ENCODE measurements around the gene YBX3.

YBX3 gene

DNA sequence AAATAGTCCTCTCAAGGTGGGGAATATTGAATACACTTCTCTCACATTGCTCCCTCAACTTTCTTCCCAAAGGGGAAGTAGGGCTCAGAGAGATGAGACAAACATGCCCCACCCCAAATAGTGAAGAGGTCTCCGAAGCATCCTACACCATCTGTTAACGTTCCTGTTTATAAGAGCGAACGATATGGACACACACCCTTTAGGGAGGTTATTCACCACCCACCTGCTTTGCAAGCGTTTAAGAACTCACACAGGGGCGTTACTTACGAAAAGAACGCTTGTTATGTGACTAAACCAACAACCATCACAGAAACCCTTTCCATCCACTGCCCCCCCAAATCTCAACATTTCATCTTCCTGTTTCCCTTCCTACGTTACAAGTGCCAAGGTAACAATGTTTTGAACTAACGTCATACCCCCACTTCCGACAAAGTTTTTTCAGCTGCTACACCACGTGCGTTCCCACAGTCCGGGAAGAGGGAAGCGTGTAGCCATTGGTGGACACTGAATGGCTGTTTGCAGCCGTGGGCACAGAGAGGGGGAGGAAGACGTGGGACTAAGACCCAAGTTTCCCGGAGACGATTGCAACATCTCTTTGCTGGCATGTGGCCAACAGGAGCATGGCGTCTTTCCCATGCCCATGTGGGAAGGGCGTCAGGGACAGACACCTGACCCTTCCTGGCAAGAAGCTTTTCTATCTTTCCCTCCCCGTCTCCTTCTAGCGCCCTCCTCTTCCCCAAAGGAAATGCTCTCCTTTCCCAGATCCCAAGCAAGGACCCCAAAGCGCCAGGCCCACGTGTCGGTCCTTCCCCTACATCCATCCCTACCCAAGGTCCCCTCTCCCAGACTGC, 1.2 kb downstream of the YBX3 start:
- DNase-seq = no peak

DNA sequence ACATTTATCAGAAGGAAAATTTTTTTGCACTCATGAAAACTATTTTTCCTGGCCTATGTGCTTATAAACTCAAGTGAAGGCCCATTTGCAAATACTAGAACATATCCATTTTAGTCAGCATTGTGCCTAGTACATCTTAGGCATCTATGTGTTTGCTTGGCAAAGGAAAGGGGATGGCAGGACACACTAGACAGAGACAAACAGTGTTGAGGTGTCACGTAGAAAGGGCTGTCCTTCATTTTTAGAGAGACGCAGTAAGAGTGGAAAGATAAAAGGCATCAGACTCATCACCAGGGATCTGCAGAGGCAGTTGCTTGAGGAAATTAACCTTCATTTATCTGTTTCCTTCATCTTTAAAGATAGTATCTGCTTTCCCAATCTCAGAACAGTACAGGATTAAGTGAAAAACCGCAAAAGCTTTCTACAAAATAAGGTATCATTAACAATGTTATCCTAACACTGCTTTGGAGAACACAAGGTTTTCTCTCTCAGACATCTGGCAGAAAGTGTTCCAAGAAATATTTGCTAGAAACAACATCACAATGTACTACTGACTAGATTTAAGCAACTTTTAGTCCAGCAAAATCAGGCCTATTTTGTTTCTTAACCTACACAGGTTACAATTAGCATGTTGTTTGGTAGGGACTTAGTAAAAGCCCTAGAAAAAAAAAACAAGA, 2.0 kb downstream of the YBX3 start:
- no peak for DNase-seq

DNA sequence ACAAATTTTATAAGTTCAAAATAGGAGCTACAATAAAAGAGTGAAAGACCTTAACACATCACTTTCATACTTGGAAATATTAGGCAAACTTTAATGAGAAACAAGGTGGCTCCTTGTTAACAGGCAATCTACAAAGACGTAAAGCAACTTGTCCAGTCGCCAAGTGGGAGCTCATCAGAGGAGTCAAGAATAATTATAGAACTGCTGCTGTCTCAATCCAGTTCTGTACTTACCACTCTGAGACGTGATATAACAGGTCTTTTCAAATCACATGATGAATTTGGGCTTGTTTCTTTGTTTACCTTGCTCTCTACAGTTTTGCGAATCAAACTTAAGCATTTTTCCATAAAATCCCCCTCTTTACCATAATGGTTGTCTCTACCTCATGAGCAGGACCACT, 3.6 kb downstream of the YBX3 start:
- DNase-seq = no peak

DNA sequence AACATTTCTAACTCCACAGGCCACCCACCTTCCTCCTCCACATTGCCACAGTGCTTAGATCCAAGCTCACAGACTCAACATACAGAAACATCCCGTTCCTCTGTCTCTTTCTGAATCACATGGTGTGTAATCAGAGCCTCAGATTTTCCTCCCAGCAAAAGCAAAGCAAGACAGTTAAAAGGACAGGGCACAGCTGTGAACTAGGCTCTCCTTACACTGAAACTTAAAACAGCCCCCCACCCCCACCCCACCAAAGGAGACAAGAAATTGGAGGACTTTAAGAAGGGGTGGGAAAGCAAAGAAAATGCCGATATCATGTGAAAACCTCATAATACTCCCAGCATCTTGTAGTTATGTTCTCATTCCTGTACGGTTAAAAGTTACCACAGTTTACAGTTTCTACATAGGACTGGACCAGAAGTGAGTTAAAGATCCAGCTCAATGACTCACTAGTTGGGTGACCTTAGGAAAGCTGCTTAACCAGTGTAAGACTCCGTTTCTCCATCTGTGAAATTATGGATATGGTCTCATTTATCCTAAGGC, 4.8 kb downstream of the YBX3 start:
- DNase-seq = no peak

DNA sequence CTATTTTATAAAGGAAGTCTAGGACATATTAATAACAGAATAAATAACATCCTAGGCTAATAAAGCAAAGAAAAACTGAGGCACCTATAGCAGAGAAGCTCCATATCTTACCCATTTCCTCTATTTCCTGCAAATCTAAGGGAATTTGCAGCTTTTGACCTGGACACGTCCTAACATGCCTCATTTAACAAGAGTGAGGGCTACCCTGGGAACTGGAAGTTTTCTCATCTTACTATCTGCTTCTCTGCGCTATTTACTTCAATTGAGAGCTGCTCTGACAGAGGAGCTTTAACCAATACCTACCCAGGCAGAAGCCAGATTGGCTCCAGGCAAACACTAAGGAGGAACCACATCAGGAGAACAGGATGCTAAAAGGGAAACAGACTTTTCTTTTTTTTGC, 5.7 kb downstream of the YBX3 start:
- DNase-seq = no peak

DNA sequence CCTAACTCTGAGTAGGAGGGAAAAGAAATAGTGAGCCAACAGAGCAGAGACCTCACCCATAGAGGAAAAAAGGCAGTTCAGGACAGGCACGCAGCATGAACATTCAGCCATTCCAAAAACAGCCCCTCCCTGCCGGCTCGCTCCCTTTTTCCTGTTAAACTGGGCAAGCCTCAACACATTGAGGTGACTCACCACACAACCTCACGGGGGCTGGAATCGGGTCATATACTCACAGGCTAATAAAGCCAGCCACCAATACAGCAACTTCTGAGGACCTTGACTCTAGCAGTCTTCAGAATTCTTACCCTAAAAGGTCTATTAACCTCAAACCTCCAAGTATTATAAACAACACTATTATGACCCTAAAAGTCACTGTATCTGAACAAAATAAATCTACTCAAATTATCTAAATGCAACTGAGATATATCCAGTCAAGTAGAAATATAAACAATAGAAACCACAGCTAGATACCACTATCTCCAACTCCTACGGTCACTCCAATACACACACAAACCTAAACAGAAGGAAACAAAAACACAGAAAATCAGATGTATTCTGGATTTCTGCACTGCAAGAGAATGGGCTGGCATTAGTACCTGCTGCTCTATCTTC, 6.3 kb downstream of the YBX3 start:
- no peak for DNase-seq

DNA sequence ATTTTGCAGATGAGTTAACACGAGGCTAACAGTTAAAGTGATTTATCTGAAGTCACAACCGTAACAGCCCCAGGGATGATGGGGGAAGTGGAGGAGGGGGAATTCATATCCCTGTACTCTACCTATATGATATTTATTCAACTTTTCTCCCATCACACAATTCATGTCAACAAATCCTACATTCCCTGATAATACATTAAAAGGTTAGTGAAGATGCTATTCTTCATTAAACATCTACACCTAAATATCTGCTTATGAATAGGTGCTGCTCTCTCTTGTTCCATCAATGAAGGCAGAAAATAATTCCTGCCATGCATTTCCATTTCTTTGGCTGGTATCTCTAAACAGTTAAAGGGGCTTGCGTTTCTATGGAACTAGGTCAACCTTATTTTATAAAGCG, 6.8 kb downstream of the YBX3 start:
- no peak for DNase-seq

DNA sequence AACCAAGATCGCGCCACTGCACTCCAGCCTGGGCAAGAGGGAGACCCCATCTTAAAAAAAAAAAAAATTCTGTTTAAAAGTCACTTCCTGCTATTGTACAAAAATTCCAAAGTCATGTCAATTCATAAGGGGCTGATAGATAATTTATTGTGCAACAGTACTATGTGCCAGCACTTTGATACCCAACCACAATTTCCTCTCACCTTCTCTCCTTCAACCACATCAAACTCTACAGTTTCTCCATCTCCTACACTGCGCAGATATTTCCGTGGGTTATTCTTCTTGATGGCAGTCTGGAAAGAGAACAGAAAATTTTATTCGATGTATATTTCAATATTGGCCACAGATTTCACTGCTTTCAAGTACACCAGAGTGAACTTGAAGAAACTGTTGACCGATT, 7.6 kb downstream of the YBX3 start:
- DNase-seq = no peak

DNA sequence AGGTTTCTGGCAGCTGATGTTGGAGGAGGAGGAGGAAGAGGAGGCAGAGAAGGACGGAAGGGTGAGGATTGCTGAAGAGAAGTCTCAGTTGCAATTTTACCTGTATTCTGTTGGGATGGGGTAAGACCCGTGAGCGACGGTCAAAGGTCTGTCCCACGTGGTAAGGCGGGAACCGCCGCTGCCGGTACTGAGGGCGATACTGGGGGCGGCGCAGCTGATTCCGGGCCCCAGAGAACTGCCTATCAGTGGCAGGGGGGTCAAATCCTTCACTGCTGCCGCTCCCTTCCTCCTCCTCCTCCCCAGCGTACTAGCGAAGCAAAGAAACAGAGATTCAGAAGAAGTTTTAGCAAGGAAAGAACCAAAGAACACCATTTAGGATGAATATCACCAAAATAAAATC, 13.3 kb downstream of the YBX3 start:
- DNase-seq = no peak

DNA sequence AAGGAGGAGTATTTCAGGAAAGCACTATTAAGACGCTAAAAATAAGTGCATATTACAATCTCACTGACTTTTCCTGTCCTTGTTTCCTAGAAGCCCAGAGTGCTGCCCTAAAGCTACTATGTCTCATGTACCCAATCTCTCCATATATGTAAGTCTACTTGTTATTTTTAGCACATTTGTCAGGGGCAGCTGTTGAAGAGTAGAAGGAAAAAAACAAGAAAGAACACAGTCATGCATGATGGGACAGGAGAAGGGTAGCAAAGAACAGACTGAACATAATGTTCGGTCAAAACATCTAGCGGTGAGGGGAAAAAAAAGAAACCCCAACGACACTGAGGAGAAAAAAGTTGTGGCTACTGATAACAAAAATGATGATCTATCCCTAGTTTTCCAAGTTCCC, 14.3 kb downstream of the YBX3 start:
- DNase-seq = no peak

DNA sequence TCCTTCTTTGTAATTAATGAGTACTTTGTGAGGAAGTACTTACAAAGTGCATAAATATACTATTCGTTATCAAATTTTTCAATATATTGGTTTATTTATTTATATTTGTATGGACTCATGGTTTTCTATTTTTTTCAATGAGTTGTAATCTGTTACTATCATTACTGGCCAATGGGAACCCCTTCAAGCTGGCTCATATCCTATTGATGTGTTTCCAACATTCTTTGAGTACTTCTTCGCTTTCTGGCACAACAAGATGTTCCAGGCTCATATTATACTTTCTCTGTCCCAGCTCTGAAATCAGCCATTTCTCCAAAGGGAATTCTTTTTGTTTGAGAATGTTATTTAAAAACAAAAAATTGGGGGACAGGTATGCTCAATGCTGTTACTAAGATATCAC, 17.5 kb downstream of the YBX3 start:
- DNase-seq = no peak

DNA sequence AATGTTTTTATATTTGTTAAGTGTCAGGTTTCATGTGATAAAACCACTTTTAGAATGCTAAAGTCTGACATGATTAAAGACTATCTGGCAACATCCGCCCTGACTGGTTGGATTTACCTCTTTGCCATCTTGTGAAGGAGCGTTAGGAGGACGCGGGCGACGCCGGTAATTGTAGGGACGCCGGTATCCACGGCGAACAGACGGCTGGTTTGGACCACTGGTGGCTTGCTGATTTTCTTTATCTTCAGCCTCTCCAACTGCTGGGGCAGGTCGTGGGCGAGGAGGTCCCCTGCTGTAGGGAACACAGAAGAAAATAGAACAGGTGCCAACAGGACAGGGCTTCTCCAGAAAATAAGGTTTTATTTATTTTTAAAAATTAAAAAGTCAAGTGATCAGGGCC, 21.3 kb downstream of the YBX3 start:
- DNase-seq = no peak

DNA sequence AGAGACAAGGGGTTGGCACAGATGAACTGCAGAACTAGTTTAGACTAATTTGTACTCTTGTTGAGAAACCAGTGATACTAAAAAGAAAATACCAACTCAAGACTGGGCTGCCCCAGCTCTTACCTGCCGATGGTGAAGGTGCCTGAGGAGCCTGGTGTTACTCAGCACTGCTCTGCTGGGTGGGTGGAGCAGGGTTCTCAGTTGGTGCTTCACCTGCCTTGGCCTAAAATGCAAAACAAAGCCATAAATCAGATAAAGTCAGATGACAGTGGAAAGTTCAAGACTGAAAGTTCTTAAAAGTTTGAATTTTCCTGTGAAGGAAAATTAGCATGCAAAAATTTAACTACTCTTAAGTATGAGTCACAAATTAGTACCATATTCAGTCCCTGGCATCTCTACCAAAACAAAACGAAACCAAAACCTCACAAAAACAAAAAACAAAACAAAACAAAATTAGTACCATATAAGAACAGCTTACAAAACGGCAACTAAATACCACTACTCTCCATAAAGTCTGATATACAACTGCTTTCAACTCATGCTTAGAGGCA, 21.9 kb downstream of the YBX3 start:
- DNase-seq = no peak

DNA sequence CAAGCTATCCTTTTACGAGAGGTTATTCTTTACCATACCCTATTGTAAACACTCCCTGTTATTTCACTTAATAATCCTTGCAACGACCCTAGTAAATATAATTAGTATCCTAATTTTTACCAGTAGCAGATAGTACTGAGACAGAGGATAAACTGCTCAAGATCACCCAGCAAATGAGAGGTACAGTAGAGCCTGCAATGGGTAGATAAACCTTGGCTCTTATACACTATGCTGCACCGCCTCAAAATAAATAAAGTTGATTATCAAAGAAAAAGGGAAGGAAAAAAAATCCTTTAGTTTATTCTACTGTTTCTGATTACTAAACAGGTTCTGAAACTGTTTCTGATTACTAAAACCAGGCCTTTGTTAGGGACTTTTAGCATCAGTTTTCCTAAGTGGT, 22.5 kb downstream of the YBX3 start:
- DNase-seq = no peak

DNA sequence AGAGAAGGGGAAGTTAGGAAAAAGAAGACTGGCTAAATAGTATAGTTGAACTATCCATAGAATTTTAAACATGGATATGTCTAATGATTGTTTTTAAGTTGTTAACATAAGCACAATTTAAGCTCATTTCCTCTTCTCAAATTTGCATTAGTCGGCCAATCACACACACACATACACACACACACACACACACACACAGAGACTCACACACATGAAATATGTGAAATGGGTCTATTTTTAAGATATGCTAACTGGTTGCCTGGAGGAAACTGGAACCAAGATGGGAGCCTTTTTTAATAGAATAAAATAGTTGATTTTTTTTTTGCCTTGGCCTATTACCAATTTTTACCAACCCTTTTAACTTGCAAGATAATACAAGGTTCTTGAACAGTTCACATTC, 25.3 kb downstream of the YBX3 start:
- no peak for DNase-seq

DNA sequence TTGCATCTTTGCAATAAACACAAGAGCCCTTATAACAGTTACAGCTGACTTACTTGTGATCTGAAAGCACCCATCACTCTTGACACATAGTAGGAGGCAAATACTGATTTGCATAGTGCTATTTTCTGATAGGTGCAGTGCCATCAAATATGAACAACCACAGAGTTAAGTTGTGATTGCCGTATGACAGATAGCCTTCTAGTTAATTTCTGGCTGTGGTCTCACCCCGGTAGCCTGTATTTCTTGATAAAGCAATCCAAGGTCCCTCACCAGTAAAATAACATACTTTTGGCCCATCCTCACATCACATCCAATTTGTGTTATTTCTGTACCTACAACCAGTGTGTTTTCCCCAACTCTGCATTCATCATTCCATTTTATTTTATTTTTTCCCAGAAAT, 26.0 kb downstream of the YBX3 start:
- no peak for DNase-seq

DNA sequence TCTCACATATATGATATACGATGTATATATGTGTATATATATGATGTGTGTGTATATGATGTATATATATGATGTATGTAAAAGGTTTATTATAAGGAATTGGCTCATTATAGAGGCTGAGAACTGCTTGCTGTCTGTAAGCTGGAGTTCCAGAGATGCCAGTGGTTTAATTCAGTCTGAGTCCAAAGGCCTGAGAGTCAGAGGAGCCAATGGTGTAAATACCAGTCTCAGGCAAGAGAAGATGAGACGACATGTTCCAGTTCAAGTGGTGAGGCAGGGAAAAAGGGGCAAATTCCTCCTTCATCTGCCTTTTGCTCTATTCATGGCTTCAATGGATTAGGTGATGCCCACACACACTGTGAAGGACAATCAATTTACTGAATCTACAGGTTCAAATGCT, 32.2 kb downstream of the YBX3 start:
- DNase-seq = no peak

DNA sequence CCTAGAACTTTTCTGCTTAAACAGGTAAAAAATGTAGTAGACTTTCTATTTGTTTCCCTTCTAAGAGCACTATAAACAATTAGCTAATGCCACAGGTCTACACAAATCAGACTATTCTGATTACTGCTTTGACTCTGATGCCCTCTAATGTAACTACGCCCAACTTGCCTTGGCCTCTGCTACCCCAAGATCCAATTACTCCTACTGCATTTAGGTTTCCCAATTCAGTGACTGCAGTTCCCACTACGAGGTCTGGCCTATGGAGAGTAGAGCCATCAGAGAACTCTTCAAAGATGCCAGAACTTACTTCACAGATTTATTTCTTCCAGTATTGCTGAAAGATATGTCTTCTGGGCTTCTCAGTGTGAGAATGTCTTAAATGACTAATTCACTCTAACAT, 34.0 kb downstream of the YBX3 start:
- DNase-seq = no peak

DNA sequence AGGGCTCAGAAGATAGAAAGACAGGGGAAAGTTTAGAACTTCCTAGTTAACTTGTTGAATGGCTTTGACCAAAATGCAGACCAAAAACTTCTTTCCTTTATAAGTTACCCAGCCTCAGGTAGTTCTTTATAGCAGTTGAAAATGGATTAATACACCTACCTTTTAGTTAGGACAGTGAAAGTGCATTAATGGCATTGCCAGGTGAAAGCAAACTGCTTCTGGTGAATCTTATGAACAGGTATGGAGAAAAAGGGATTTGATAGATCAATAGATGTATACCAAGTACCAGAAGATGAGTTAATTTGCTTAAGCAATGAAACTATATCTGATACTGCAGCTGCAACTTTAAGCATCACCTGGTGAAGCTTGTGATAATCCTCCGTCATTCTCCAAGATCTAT, 35.1 kb downstream of the YBX3 start:
- no peak for DNase-seq

DNA sequence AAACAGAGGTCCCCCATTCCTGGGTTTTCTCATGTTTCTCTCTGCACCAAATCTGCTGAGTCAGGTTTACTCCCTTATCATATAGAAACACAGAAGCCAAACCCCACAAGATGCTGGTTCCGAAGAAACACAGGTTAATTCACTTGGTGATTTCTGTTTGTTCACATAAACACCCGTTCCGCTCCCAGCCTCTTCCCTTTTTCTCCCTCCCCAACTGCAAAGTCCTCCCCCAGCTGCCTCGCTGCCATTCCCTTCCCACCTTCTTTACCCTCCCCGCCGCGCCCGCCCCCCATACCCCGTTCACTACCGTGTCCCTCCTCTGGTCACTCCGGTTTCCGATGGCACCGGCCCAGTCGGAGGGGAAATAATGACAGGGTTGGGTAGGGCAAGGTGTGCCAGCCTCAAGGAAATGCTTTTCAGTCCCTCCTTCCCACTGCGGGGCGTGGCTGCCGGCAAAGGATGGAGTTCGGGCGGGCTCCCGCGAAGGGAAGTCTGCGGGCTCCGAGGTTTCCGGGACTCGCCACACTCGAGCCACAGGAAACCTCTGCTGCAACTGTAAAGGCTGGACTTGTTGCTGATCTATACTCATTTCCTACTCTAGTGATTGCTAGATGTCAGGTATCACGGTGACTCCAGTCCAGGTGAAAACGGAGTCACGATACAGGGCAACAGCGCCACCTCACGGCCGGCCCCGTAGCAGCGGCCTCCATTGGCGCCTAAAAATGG, 49.3 kb downstream of the YBX3 start, which contains the start of gene STYK1:
STYK1 (minus strand) TSS at position 394 of the 726 bp plus-strand sequence. CDS start 39,434 bp downstream, outside the sequence.
- DNase-seq = peak; percentile 70

DNA sequence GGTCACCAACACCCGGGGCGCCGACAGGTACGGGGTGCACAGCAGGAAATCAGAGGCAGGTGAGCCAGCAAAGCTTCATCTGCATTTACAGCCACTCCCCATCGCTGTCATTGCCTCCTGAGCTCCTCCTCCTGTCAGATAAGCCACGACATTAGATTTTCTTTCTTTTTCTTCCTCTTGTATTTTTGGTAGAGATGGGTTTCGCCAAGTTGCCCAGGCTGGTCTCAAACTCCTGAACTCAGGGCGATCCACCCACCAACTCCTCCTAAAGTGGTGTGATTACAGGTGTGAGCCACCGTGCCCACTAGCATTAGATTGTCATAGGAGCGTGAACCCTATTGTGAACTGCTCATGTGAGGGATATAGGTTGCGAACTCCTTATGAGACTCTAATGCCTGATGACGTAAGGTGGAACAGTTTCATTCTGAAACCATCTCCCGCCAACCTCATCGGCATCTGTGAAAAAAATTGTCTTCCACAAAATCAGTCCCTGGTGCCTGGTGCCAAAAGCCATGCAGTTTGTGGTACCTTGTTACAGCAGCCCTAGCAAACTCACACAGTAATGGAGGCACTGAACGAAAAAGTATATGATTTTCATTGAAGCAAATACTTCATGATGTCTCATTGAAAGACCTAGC, 50.8 kb downstream of the YBX3 start:
- DNase-seq = peak; percentile 11

DNA sequence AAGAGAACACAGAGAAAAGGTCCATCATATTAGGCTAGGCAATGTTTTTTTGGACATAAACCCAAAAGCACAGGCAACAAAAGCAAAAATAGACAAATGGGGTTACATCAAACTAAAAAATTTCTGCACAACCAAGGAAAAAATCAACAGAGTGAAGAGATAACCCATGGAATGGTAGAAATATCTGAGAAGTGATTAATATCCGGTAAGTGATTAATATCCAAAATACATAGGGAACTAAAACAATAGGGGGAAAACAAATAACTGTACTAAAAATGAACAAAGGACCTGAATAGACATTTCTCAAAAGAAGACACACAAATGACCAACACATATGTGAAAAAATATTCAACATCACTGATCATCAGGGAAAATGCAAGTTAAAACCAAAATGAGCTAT, 53.6 kb downstream of the YBX3 start:
- DNase-seq = no peak

Measured in activated gamma-delta T cell (primary cell).